ENCODE measurements around the gene FAM111A.

- TF ChIP-seq CTCF (conservative IDR thresholded peaks at IDR 0.05; ENCODE audit: low read length) = no peak
- no peak for TF ChIP-seq EZH2phosphoT487 (IDR thresholded peaks at IDR 0.05; ENCODE audit: borderline replicate concordance)
These were observed 42.2 kb downstream of the FAM111A start for GRCh38 chr11:59184691-59185339.
